Measurements from ENCODE around the gene DNAH8. TPM values are rescaled to one million over a fixed set of nuclear protein-coding genes. Genes with fewer than 3 reads are reported as not detected.

The DNAH8 gene
- total RNA-seq, 1 donor = under 0.01 TPM

GRCh38 chr6:38701551-38701950, 13.6 kb upstream of the DNAH8 start:
- no peak for DNase-seq (ENCODE audit: low read depth)
- no peak overlapping the region for H3K4me3 ChIP-seq (ENCODE audit: low read depth, low read length)
- TF ChIP-seq, protein P1, sequence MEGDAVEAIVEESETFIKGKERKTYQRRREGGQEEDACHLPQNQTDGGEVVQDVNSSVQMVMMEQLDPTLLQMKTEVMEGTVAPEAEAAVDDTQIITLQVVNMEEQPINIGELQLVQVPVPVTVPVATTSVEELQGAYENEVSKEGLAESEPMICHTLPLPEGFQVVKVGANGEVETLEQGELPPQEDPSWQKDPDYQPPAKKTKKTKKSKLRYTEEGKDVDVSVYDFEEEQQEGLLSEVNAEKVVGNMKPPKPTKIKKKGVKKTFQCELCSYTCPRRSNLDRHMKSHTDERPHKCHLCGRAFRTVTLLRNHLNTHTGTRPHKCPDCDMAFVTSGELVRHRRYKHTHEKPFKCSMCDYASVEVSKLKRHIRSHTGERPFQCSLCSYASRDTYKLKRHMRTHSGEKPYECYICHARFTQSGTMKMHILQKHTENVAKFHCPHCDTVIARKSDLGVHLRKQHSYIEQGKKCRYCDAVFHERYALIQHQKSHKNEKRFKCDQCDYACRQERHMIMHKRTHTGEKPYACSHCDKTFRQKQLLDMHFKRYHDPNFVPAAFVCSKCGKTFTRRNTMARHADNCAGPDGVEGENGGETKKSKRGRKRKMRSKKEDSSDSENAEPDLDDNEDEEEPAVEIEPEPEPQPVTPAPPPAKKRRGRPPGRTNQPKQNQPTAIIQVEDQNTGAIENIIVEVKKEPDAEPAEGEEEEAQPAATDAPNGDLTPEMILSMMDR (IDR thresholded peaks at IDR 0.05; ENCODE audit: insufficient read depth, low read depth, low read length) = no peak

GRCh38 chr6:38702558-38703397, 12.3 kb upstream of the DNAH8 start, which contains the start of gene GLO1:
GLO1 (minus strand) TSS chr6:38703145; CDS start chr6:38703054, 91 bp downstream.
- H3K4me3 ChIP-seq (ENCODE audit: low read depth, low read length) = peak within 1 kb of the TSS; percentile 80
- peak; percentile 99 for DNase-seq (ENCODE audit: low read depth)
- TF ChIP-seq, protein P1 (IDR thresholded peaks at IDR 0.05; ENCODE audit: insufficient read depth, low read depth, low read length) = no peak

- DNase-seq (ENCODE audit: low read depth) = no peak
- TF ChIP-seq, protein P1 (IDR thresholded peaks at IDR 0.05; ENCODE audit: insufficient read depth, low read depth, low read length) = no peak
These were observed 11.0 kb upstream of the DNAH8 start for GRCh38 chr6:38703949-38704590.

GRCh38 chr6:38705924-38706323, 9.2 kb upstream of the DNAH8 start:
- no peak for DNase-seq (ENCODE audit: low read depth)
- TF ChIP-seq, protein P1 (IDR thresholded peaks at IDR 0.05; ENCODE audit: insufficient read depth, low read depth, low read length) = no peak
- H3K4me3 ChIP-seq (ENCODE audit: low read depth, low read length) = no peak overlapping the region

More at GRCh38 chr6:38703949-38704590, 11.0 kb upstream of the DNAH8 start:
- no peak overlapping the region for H3K4me3 ChIP-seq (ENCODE audit: low read depth, low read length)

DNA sequence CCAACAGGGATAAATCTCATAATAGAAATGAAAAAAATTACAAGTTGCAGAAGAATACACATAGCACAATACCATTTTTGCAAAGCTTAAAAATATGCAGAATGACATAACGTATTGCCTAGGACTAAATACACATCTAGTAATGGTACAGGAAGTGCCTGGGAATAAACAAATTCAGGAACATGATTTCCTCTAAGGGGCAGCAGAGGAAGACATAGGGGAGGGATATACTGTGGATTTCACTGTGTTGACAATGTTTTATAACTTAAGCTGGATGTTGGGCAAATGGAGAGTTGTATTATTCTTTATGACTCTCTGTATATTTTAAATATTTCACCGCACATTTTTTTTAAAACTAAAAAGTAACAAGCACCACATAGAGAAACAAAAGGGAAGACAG, 6.6 kb upstream of the DNAH8 start:
- DNase-seq (ENCODE audit: low read depth) = no peak
- H3K4me3 ChIP-seq (ENCODE audit: low read depth, low read length) = no peak overlapping the region
- TF ChIP-seq, protein P1 (IDR thresholded peaks at IDR 0.05; ENCODE audit: insufficient read depth, low read depth, low read length) = peak; percentile 5

DNA sequence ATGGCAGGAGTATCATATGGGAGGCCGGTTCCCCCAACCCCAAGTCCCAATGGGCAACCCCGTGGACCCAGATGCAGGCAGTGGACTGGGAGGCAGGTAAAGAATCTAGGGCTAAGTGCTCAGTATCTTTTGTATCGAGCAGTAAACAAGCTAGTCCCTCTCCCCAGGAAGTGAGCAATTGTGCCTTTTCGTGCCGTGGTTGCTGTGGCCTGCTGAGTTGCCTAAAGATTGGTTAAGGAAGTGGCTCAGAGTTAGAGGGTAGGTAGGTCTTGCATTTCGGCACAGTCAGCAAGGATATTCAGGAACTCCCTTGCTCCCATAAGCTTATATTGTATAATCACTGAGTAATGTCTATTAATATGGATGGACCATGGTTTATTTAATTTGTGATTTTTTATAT, 1.3 kb upstream of the DNAH8 start:
- no peak overlapping the region for H3K4me3 ChIP-seq (ENCODE audit: low read depth, low read length)
- DNase-seq (ENCODE audit: low read depth) = no peak
- TF ChIP-seq, protein P1 (IDR thresholded peaks at IDR 0.05; ENCODE audit: insufficient read depth, low read depth, low read length) = no peak
